CD4-positive, alpha-beta T cell treated with Interleukin-12 subunit alpha and Interleukin-12 subunit beta, for 1 hour (primary cell): ENCODE measurements around the gene P2RY12.

Experiments
- DNase-seq: peaks from one replicate; pipeline ENCODE4 v3.0.0-alpha.2; 2020

Gene P2RY12

GRCh38 chr3:151330899-151331298 is 53.7 kb downstream of the P2RY12 start:
- DNase-seq: no peak

DNA sequence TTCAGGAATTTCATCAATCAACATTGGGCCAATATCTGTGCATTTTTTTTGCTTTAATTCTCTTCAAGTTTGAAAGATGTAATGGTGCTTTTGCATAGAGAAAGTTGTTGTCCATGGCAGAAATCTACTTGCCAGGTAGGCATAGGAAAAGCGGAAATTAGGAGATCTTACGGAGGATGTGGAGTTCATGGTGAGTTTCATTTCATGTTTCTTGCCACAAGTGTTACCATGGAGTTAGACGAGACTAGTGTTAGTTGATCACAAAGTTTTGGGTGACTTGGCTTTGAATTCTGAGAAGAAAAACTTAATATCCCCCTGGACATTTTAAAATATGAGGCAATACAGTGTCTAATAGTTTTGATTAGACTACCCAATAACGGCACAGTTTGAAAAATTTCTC is 54.2 kb downstream of the P2RY12 start:
- DNase-seq: no peak

DNA sequence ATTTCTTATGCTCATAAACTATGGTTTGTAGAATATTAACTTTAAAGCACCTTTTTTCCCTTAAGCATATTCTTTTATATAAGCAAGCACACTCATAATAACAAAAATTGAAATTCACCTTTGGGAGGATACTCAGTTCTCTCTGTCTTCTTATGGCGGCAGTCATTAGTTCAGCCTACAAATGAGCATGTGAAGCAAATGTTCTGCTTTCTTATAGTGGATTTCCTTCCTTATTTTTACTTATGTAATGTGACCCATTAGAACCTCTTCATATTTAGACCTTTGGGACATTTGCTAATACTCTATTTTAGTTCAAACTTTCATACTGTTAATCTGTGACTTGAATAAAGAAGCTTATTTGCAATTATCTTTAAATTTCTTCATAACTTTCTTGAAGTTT is 55.2 kb downstream of the P2RY12 start, which contains the start of gene P2RY13:
P2RY13 (minus strand) TSS at position 187 of the 400 bp plus-strand sequence; CDS start at position 166, 21 bp downstream.
- DNase-seq: no peak

- DNase-seq: peak; percentile 17
Observed at GRCh38 chr3:151328298-151328995, 56.1 kb downstream of the P2RY12 start.

DNA sequence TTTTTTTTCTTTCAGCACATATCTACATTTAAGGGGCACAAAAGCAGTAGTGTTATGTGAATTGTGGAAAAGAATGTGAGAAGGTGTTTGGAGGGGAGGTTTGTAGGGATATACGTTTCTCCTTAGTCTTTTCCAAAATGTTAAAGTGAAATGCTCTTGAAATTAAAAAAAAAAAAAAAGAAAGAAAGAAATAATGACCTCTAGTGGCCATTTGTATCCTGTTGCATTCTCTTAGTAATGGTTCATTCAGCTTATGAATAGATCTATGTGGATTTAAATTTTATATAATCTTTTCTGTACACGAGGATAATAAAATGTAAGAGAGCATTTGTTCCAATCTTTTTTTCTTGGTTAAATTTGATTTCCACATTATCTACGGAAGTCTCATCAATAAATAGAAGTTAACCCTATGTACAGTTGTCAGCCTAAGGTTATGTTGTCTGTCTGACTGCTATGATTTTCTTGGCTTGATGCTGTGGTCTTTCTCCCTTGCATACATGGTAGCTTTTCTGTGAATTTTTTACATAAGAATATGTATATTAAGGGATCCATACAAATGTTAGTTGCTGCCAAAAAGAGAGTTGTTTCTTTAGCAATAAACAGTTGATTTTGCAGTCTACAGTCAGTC is 56.9 kb downstream of the P2RY12 start:
- DNase-seq: no peak

DNA sequence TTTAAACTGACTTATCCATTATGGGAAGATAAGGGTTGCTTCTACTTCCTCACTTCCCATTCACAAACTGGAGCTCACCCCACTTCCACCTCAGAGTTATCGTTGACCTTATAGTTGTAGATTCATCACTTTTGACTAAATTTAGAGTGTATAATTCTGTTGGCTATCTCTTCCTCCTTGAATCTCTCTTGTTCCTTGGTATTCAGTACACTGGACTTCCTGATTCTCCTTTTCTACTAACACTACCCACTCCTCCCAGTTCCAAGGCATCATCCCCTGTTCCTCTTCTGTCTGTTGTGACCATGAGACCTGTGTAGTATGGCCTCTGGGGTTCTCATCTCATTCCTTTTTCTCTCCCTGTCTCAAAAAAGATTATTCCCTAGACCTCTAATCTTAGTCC is 62.0 kb downstream of the P2RY12 start:
- no peak for DNase-seq

DNA sequence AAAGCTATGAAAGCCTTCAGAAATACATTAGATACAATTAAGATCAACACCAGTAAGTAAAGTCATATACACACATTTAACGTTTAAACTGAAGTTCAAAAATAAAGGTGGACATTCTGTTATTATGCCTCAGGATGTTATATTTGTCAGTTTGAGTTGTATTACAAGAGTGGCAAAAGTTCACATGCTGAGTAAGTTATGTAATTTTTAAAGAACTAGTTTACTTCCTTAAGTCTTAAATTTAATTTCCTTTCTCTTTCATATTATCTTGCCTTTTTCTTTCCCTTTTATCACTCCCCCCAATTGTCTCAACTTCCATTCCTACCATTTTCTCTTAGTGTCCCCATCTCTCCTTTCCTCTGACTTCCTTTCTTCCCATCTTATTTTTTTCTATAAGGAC is 63.0 kb downstream of the P2RY12 start:
- DNase-seq: no peak

DNA sequence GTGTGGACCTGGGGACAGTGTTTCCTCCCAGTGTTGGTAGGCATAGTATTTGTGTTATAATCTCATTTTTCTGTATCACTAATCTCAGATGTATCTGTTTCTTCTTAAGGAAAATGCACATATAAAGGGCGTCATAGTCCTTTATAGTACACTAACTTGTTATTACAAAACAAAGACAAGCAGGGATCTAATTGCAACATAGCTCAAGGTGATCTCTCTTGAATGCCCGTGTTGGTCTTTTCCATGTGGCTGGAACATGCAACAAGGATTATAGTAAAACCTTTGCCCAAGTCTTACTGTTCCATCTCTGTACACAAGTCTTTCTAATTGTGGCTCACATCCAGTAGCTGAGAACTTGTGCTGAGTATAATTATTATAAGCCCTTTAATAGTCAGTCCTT is 64.4 kb downstream of the P2RY12 start:
- DNase-seq: no peak

- DNase-seq: no peak
Observed at GRCh38 chr3:151319628-151320027, 64.9 kb downstream of the P2RY12 start.

GRCh38 chr3:151318991-151319390 is 65.6 kb downstream of the P2RY12 start:
- no peak for DNase-seq

- no peak for DNase-seq
Observed at GRCh38 chr3:151318313-151318712, 66.2 kb downstream of the P2RY12 start.

DNA sequence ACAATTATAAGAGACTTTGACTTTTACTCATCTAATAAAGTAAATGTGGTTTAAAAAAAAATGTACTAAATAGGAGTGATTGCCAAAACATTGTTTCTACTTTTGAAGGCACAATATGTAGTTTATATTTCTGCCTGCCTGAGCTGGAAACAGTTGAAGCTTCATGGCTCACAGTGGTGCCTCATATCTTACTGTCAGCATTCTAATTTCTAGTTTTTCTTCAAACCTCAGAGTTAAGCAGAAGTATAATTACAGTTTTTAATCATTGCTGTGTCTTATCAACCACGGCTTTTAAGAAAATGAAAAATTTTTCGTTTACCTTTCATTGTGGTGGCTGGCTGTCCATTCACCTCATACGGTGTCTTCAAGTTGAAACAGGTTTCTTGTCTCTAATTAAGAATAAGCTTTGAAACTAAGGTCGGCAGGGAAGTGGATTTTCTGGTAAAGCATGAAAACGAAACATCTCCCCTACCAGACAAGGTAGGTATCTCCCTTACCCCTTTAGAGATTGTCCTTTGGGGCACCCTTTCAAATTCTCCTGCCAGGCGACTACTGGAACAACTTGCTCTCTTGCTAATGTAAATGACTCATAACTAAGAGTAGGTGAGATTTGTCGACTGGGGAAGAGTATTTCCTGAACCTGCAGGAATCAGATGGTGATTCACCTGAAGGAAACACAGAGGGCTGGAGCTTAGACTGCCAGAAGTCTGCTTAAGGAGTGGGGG is 68.1 kb downstream of the P2RY12 start, which contains the start of gene GPR87:
GPR87 (minus strand) TSS at position 554 of the 725 bp plus-strand sequence. CDS start 16,720 bp downstream, outside the sequence.
- no peak for DNase-seq

- no peak for DNase-seq
Observed at GRCh38 chr3:151315846-151316245, 68.7 kb downstream of the P2RY12 start.

DNA sequence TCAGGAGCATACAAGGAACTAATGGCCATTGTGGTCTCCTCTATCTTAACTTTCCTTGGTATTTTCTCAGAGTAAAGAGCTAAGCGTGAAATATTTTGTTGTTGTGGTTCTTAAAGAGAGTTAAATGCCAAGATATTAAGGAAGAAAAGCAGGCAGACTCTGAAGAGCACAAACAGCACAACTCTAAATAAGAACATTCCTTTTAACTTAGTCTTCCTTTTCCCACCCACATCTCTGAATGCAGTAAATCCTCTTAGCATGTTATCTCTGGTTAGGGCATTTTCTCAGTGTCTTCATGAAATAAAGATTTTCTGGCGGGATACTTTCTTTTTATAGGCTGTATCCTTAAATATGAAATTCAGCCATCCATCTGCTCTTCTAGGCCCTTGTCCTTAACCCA is 69.4 kb downstream of the P2RY12 start:
- no peak for DNase-seq

- DNase-seq: no peak
Observed at GRCh38 chr3:151314593-151314992, 70.0 kb downstream of the P2RY12 start.

DNA sequence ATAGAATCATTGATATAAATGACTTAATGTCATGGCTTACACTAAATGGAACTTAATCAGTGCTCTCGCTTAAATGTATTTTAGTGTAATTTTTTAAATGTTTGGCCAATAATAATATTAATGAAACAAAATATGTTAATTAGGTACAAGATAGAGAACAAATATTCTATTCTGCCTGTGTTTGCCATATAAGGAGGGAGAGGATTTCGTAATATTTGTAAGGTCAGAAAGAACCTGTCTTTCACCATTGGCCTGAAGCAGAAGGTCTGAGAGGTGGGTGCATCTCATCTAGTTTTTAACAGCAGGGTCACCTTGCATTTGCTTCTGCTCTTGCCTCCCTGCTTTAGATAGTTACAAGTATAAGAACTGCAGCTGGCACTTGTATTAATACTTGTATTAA is 70.4 kb downstream of the P2RY12 start:
- no peak for DNase-seq

- DNase-seq: no peak
Observed at GRCh38 chr3:151312972-151313371, 71.6 kb downstream of the P2RY12 start.

GRCh38 chr3:151309566-151309965 is 75.0 kb downstream of the P2RY12 start:
- no peak for DNase-seq

DNA sequence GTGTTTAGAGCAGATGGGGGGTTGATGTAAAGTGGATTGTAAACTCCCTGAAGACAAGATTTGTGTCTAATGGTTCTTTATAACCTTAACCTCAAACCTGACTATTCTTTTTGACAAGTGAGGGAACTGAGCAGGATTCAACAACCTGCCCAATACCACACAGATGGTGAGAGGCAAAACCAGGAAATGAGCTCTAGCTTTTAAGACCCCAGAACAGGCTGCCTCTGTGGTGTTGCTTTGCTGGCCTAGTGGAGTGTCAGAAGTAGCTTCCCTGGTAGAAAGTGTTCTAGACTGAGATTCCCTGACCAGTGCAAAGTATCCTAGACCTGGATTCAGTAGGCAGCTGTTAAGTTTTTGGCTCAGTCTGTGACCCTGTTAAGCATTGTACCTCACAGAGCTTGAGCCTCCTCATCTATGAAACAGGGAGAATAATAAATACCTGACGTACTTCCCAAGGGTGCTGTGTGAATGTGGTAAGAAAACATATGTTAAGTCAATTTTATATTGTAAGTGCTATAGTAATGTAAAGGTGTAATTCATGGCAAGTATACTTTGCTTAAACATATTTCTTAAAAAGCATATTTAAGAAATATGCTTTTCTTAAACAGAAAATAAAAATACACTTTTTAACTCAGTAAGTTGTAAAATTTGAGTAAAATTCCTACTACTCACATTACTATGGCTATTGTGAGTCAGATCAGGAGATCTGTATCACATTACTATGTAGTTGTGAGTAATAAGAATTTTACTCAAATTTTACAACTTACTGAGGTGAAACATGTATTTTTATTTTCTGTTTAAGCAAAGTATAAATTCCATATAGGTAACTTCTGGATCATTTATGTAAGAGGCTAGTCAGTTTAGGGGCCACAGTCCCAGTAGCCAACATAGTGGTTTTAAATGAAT is 76.7 kb downstream of the P2RY12 start:
- DNase-seq: no peak

DNA sequence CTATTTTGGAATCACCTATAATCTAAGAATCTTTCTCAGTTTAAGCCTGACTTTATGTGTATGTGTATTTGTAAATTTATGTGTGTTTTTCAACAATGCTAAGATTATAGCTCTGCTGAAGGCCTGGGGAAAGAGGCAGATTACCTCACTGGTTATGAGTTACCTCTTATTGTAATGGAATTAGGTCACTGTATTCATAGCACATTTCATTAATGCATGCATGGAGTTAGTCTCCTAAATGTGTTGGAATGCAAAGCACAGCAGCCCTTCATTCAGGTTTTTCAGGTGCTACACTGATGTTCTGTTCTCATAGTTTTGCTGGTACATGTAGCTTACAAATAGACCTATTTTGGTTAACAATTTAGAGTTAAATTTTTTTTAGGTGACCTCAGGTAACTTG is 77.4 kb downstream of the P2RY12 start:
- DNase-seq: no peak

DNA sequence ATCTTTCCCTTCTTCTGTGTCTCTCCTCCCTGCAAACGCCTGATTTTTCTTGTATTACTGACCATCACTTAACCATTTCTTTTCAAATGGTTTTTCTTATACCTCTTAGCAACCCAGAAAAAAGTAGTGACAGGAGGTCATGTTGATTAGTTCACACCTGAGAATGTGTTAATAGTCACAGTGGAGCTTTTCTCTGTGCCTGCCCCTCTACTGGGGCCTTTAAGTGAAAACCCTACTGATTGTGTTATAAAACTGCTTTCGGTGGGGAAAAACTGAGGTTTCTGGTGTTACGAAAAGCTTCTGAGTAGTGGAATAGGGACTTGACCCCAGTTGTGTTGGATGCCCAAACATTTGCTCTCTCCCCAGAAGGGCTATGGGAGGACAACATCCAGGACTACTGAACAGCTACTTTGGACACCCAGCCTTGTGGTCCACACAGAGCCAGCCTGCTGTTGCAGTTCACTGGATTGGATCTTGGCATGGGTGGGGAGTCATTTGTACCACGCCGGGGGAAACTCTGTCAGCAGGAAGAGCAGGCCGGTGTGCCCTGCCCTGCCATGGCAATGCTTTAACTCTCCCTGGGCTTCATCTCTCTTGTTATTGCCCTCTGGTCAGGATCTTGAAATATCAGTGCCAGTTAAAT is 78.3 kb downstream of the P2RY12 start:
- no peak for DNase-seq

DNA sequence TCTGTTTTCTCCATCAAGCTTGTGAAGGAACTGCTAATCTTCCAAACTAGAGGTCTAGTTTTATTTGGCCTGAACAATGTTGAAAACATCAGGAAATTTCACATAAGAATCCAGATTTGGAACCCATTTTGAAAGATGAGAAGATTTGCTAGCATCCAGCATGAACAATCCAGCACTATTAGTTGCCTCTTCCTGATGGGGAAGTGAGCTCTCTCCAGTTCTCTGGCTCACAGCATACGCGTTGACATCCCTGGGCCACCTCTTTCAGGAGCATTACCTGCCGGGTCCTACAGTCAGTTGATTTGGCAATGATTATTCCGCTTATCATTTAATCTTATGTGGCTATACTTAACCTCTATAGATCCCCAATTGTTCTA is 78.8 kb downstream of the P2RY12 start:
- no peak for DNase-seq
